ACC112 (cell line): ENCODE measurements around the gene FMO1.
A peak's percentile ranks its signal among the peaks of the same experiment; 100 is the strongest.

Source experiments
- H2AFZ ChIP-seq: fragments of 200-600 bp; sonication (generic); one replicate; pipeline ENCODE4 v1.6.0; 2017; ENCODE audit warnings: antibody characterized with exemption, low read length; ENCODE audit not compliant: unreplicated experiment
- H3K27ac ChIP-seq: fragments of 200-600 bp; sonication (generic); 2 replicates; pipeline ENCODE4 v1.5.1; 2014; ENCODE audit warnings: low read depth, mild to moderate bottlenecking, antibody characterized with exemption, low read length, moderate library complexity
- H3K27me3 ChIP-seq: fragments of 200-600 bp; sonication (generic); 2 replicates; pipeline ENCODE4 v1.6.1; 2014; ENCODE audit warnings: mild to moderate bottlenecking, antibody characterized with exemption, low read length, moderate library complexity, mixed read lengths; ENCODE audit not compliant: insufficient read depth
- H3K36me3 ChIP-seq: fragments of 200-600 bp; sonication (generic); 2 replicates; pipeline ENCODE4 v1.6.1; 2016; ENCODE audit warnings: mild to moderate bottlenecking, antibody characterized with exemption, low read length, moderate library complexity, mixed read lengths; ENCODE audit not compliant: insufficient read depth
- H3K4me1 ChIP-seq: fragments of 200-600 bp; sonication (generic); one replicate; pipeline ENCODE4 v1.6.1; 2016; ENCODE audit warnings: low read length, mixed read lengths; ENCODE audit not compliant: insufficient read depth, unreplicated experiment, control insufficient read depth
- H3K4me3 ChIP-seq: fragments of 200-600 bp; sonication (generic); 2 replicates; pipeline ENCODE4 v1.5.1; 2014; ENCODE audit warnings: mild to moderate bottlenecking, low read depth, low read length
- H3K79me2 ChIP-seq: fragments of 200-600 bp; sonication (generic); one replicate; pipeline ENCODE4 v1.6.0; 2016; ENCODE audit warnings: low read length; ENCODE audit not compliant: control insufficient read depth, unreplicated experiment, insufficient read depth

FMO1 gene

GRCh38 chr1:171300401-171300800, 52.1 kb downstream of the FMO1 start:
- Histone ChIP-seq H3K4me3 (no peak overlapping the region), H3K27ac (no peak overlapping the region), H3K27me3 (peaks cover 48% of the 10 kb centered on the region; the same call in 1 of the 2 replicates), H3K36me3 (0 out of 2 replicates have a peak, but pooled peaks cover 4% of the 10 kb centered on the region), H3K4me1 (no peaks in the 10 kb centered on the region), H3K79me2 (no peaks in the 10 kb centered on the region), H2AFZ (no peak overlapping the region)

- Histone ChIP-seq H2AFZ (no peak overlapping the region), H3K27ac (no peak overlapping the region), H3K36me3 (no peaks in the 10 kb centered on the region), H3K79me2 (no peaks in the 10 kb centered on the region), H3K27me3 (0 out of 2 replicates have a peak, but pooled peaks cover 4% of the 10 kb centered on the region), H3K4me3 (no peak overlapping the region), H3K4me1 (peaks cover 7% of the 10 kb centered on the region)
Measured at GRCh38 chr1:171310661-171311087, 62.4 kb downstream of the FMO1 start.

DNA sequence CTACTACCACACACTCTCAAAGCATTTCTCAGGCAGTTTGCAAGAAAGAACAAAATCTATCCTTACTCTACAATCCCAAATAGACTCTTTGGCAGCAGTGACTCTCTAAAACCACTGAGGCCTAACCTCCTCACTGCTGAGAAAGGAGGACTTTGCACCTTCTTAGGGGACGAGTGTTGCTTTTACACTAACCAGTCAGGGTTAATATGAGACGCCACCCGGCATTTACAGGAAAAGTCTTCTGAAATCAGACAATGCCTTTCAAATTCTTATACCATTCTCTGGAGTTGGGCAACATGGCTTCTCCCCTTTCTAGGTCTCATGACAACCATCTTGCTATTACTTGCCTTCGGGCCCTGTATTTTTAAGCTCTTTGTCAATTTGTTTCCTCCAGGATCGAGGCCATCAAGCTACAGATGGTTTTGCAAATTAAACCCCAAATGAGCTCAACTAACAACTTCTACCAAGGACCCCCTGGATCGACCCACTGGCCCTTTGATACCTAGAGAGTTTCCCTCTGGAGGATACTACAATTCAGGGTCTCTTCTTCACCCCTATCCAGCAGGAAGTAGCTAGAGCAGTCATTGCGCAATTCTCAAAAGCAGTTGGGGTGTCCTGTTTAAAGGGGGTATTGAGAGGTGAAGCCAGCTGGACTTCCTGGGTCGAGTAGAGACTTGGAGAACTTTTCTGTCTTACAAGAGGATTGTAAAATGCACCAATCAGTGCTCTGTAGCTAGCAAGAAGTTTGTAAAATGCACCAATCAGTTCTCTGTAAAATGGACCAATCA, 63.7 kb downstream of the FMO1 start:
- no peak overlapping the region for H3K4me3 ChIP-seq
- no peaks in the 10 kb centered on the region for H3K36me3 ChIP-seq
- H2AFZ ChIP-seq: no peak overlapping the region
- no peak overlapping the region for H3K27ac ChIP-seq
- H3K4me1 ChIP-seq: peaks cover 7% of the 10 kb centered on the region
- 0 out of 2 replicates have a peak, but pooled peaks cover 4% of the 10 kb centered on the region for H3K27me3 ChIP-seq
- H3K79me2 ChIP-seq: no peaks in the 10 kb centered on the region

GRCh38 chr1:171313319-171313834, 65.1 kb downstream of the FMO1 start:
- peak overlapping the region; percentile 22; the same call in 1 of the 2 replicates for H3K4me3 ChIP-seq
- H3K27me3 ChIP-seq: 0 out of 2 replicates have a peak, but pooled peaks cover 4% of the 10 kb centered on the region
- H2AFZ ChIP-seq: peak overlapping the region; percentile 91
- H3K36me3 ChIP-seq: no peaks in the 10 kb centered on the region
- peaks cover 7% of the 10 kb centered on the region for H3K4me1 ChIP-seq
- no peak overlapping the region for H3K27ac ChIP-seq
- no peaks in the 10 kb centered on the region for H3K79me2 ChIP-seq

DNA sequence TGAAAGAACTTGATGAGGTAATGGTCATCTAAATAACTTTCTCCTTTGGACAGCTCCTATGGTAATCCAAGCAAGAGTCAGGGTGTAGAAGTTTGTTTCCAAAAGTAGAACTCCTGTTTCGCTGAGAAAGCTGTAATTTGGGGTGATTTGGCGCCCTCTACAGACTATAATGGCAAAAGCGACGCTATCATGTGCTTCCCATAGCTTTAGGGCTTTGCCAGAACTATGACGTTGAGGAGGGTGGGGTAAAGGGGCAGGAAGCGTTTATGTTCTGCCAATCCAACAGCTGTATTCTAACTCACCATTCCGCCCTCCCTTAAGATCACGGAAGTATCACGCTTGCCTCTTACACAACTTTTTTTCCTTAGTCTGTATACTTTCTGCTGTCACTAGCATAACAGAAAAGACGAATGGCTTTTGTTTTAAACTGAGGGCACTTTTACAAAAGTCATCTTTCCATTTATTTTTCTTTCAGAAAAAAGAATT, 65.6 kb downstream of the FMO1 start, which contains the start of gene FMO4:
TSS of gene FMO4 (plus strand) at position 349 of the 486 bp plus-strand sequence. CDS start 5,643 bp downstream, outside the sequence.
- 0 out of 2 replicates have a peak, but pooled peaks cover 4% of the 10 kb centered on the region for H3K27me3 ChIP-seq
- peak within 1 kb of the TSS; percentile 45 for H3K27ac ChIP-seq
- H3K36me3 ChIP-seq: no peaks in the 10 kb centered on the region
- H2AFZ ChIP-seq: peak within 1 kb of the TSS; percentile 91
- peaks cover 7% of the 10 kb centered on the region for H3K4me1 ChIP-seq
- H3K4me3 ChIP-seq: peak within 1 kb of the TSS; percentile 74
- no peaks in the 10 kb centered on the region for H3K79me2 ChIP-seq

- Histone ChIP-seq H3K4me3 (no peak overlapping the region), H3K36me3 (no peaks in the 10 kb centered on the region), H3K79me2 (no peaks in the 10 kb centered on the region), H3K27me3 (no peaks in the 10 kb centered on the region), H3K27ac (no peak overlapping the region), H3K4me1 (no peaks in the 10 kb centered on the region), H2AFZ (no peak overlapping the region)
Measured at GRCh38 chr1:171329251-171329650, 81.0 kb downstream of the FMO1 start.

DNA sequence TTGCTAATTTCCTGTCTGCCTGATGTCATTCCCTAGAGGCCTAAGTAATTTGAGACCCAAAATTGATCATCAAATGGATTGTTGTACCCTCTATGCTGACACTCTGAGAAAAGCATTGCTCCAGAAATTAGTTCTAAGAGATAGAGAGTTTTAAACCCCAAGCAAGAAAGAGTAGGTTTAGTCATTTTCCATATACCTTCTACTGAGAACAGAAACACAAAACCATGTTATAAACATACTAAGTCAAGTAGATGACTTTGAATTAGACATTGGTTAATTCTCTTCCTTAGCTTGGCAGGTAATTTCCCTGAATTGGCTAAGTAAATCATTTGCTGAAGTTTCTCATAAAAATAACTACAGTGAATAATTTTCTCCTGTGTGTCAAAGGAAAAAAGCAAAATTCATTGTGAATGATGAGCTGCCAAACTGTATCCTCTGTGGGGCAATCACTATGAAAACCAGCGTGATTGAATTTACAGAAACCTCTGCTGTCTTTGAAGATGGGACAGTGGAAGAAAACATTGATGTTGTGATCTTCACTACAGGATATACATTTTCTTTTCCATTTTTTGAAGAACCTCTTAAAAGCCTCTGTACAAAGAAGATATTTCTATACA, 85.8 kb downstream of the FMO1 start:
- no peak overlapping the region for H2AFZ ChIP-seq
- no peaks in the 10 kb centered on the region for H3K27me3 ChIP-seq
- H3K36me3 ChIP-seq: no peaks in the 10 kb centered on the region
- no peaks in the 10 kb centered on the region for H3K4me1 ChIP-seq
- no peak overlapping the region for H3K4me3 ChIP-seq
- no peak overlapping the region for H3K27ac ChIP-seq
- no peaks in the 10 kb centered on the region for H3K79me2 ChIP-seq
